ENCODE results near the gene IFT57.

The IFT57 gene

DNA sequence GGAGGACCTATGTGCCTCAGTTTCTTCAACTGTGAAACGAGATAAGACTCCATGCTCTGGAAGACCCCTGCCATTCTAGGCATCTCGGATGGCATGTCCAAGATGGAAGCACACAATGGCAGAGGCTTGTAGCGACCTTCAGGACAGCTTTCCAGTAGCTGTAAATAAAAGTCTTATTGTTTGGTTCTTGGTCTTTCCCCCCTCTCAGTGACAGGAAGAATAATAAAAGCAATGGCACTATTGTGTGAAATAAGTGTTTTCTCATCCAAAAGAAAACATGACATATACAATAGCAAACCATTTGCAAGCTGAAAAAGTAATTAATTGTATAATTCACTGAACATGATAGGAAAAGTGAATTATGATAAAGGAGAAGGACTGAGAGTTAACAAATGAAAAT is 98.9 kb downstream of the IFT57 start:
- no peak for DNase-seq

- no peak for DNase-seq
These were observed 99.9 kb downstream of the IFT57 start for GRCh38 chr3:108122276-108122675.

DNA sequence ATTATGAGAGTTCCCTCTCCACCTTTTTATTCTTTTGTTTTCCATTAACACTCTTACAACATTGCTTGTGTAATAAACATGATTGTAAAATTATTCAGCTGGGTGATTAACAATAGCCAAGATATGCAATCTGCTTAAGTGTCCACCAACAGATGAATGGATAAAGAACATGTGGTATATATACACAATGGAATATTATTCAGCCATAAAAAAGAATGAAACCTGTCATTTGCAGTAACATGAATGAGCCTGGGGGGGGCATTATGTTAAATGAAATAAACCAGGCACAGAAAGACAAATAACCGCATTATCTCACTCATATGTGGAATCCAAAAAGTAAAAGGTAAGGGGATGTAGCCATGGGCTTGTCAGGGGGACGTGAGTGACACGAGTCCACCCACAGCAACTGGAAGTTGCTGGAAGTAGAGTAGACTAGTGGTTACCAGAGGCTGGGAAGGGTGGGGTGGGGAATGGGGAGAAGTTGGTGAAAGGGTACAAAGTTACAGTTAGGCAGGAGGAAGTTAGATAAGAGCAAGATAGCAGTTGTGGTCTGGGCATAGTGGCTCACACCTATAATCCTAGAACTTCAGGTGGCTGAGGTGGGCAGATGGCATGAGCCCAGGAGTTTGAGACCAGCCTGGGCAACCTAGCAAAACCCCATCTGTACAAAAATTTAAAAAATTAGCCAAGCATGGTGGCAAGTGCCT is 102.7 kb downstream of the IFT57 start:
- no peak for DNase-seq

DNA sequence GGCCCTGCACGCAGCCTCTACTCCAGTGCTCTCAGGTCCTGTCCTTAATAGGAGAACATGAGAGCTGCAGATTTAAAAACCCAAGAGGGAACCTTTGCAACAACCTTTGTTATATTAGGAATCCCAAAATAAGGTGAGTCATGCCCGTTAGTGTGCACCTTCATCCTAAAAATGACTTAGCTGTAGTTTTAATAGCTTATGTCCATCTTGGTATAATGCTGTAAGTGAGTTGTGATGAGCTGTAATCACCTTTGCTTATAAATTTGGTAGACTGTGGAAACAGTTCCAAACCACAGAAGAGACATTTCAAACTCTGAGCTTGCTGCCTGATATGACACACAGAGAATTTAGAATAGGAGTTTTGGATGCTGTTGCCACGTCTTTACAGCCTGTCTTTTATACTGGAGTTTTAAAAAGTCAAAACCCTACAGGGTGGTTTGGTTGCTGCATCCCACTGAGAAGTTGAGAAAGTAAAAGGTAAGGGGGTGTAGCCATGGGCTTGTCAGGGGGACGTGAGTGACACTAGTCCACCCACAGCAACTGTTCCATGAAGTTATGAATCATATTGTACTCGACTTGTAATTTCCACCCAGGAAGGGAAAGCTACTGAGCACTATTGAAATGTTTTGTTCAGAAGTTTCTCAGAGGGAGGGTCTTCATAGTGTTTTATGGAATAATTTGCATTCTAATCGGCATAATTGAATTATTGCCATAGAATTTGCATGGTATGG is 104.0 kb downstream of the IFT57 start:
- no peak for DNase-seq

DNA sequence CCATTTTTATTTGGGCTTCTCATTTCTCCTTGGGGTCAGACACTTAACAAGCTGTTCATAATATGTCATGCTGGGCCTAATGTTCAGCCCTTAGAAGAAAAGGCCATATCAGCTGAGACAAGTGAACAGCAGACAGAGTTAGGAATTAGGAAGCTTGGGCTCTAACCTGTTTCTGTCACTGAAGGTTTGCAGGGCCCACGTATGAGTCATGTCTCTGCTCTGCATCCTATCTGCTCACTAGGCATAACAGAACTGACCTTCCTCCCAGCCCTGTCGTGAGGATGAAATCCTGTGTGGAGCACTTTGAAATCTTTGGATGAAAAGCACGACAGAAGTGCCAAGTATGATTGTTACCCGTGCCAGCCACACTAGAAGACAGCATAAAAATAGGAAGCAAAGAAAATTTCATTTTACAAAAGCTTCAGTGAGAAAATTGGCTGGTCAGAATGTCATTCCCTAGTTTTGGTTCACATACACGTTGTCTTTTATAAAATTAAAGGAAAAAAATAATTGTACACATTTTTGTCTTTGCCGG is 104.9 kb downstream of the IFT57 start:
- DNase-seq, result no peak

- no peak for DNase-seq
These were observed 107.7 kb downstream of the IFT57 start for GRCh38 chr3:108114423-108115065.

DNA sequence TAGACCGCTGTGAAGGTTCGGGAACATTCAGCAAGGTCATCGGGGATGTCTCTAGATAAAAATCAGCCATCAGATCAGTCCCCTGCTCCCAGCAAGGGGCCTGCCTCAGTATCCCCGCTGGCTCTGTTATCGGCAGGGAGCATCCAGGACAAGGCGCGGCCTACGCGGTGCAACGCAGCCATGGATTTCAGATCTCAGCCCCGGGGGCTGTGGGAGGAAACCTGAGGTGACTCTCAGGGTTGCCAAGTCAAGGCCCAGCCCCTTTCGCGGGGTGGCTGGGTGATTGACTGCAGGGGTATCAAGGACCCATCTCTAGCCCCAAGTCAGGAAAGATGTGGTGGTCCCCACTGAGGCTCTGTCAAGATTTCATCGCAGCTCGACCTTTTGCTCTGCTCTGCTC is 108.2 kb downstream of the IFT57 start:
- no peak for DNase-seq

GRCh38 chr3:108110934-108111333 is 111.3 kb downstream of the IFT57 start:
- DNase-seq, result no peak

Measured in NCI-H510A (cell line).